Iris pigment epithelial cell (primary cell): Measurements from ENCODE around the gene RAB40C.

Source experiments
- DNase-seq: peaks from one replicate; pipeline ENCODE4 v3.0.0-alpha.2; 2011; ENCODE audit warnings: low read depth

Gene RAB40C

DNA sequence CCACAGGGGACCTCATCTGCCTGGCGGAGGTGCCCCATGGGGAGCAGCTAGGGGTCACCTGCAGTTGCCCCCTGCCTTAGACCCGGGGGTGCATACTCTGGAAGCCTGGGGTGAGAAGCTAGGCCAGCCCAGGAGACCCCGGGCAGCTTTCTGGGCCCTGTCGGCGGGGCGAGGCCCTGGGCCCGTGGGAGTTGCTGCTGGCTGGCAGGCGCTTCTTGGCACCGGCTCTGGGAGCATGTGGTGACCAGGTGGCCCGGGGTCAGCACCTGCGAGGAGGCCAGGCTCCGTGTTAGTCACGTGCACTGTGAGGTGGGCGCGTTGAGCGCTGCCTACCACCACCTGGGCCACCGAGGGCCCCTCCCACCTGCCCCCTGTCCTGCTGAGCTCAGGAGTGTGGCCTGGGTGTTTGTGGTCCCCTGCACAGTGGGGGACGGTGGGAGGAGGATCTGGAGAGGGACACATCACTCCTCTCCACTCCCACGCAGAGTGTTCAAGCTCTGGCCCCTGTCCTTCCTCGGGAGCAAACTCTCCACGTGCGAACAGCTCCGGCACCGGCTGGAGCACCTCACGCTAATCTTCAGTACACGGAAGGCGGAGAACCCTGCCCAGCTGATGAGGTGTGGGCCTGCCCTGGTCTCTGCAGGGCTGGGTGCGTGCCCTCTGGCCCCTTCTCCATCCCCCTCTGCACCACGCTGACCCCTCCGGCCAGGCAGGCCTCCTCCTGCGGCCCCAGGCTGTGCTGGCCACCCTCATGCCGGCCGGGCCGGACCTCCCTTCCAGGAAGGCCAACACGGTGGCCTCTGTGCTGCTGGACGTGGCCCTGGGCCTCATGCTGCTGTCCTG, 14.3 kb upstream of the RAB40C start:
- DNase-seq, result no peak

DNA sequence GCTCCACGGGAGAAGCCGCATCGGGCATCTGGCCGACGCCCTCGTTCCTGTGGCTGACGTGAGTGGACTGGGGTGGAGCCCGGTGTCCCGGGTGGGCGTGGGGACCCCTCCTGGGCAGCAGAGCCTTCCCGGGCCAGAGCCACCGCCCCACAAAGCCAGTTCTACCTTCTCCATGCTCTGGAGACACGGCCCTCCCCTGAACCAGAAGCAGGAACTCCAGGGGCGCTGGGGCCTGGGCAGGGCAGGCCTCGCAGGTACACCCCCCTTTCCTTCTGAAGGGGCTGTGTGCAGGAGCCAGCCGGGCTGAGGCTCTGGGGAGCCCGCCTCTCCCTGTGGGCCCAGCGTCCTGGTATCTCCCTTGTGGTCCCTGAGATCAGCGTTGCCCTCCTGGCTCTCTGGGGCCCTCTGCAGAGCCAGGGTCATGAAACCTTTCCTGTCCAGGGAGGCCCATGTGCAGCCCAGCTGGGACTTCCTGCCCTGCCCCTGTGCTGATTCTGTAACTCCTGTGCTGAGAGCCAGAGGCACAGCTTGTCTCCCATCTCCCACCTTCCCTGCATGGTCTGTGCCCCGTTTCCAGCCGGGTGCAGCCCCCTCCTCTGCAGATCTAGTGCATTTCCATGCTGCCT, 13.6 kb upstream of the RAB40C start:
- no peak for DNase-seq

DNA sequence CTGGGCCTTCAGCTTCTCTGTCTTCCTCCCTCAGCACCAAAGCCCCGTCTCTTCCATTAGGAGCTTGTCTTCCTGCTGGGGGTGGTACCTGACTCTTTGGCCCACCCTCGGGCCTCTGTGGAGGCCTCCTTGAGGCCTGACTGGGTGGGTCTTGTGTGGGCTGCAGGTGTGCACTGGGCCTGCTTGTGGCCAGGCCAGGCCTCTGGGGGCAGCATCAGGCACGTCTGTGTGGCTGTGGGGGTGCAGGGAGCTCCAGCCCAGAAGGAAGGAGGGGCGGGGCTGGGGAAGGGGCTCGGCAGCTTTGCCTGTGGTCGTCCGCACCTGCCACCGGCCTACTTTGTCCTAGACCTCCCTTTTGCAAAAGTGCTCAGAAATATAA, 13.1 kb upstream of the RAB40C start:
- no peak for DNase-seq

DNA sequence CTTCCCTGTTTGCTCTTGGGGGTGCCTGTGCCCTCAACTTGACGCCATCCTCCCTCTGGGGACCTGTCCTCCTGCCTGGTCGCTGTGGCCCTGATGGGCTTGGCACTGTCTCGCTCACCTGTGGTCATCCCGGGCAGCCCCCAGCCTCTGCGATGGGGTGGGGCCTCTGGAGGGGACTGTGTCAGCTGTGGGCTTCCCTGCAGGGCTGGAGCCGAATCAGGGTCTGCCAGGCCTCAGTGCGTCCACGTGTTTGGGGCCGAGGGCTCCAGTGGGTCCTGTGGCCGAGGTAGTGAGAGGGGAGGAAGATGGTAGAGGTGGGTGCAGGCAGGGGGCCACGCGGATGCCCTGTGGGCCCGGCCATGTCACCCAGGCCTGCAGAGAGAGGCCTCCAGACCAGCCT, 12.1 kb upstream of the RAB40C start:
- no peak for DNase-seq

DNA sequence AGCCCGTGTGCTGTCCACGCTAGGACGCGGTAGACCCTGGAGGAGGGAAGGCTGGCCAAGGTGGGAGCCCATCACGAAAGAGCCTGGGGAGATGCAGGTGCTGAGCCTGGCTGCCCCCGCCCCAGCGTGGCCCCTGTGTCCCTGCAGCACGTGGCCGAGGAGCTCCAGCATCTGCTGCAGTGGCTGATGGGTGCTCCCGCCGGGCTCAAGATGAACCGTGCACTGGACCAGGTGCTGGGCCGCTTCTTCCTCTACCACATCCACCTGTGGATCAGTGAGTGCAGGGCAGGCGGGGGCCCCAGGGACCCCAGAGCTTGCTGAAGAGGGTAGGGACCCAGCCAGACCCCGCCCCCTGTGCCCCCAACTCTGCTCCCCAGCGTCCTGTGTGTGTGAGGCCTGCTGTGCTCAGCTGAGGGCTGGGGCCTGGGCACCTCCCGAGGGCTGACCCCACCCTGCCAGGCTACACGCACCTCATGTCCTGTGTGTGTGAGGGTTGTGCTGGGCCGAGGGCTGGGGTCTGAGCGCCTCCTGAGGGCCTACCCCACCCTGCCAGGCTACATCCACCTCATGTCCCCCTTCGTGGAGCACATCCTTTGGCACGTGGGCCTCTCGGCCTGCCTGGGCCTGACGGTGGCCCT, 11.5 kb upstream of the RAB40C start:
- DNase-seq, result no peak

DNA sequence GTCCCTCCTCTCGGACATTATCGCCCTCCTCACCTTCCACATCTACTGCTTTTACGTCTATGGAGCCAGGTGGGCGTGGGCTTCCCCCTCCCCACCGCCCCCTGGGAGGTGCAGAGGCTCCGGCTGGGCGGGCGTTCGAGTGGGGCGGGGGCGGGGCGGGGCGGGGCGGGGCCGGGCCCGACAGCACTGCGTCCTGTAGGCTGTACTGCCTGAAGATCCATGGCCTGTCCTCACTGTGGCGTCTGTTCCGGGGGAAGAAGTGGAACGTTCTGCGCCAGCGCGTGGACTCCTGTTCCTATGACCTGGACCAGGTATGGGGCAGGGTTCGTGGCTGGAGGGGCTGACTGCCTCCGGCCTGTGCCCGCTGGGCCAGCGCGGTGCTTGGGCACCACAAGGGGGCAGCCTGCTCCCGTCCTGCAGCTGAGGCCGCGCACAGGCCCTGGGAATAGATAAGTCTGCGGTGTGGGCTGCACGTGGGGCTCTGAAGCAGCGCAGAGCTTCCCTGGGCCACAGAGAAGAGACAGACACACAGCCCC, 10.9 kb upstream of the RAB40C start:
- DNase-seq, result peak; percentile 66

DNA sequence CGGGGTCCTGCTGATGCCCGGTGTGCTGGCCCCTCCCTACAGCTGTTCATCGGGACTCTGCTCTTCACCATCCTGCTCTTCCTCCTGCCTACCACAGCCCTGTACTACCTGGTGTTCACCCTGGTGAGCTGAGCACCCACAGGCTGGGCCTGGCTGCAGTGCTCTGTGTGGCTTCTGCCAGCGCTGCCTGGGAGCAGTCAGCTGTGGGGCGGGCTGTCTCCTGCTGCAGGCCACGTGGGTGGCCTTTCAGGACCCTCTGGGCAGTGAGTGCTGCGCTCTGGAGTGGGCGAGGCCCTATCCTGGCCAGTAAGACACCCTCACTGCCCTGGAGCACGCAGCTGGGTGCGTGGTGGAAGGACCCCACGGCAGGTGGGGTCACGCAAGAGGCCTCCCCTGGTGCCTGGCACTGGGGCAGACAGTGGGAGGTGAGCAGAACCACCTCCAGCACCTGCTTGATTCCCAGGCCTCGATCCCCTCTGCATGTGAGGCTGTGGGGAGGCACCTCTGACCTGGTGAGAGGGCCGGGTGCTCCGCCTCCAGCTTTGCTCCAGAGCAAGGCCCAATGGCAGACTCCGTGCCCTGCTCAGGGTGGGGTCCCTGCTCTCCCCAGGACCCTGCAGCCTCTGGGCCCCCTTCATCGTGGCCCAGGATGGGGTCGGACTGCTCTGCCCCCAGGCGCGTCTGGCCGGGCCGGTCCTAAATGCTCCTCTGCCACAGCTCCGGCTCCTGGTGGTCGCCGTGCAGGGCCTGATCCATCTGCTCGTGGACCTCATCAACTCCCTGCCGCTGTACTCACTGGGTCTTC, 9.5 kb upstream of the RAB40C start:
- DNase-seq, result no peak

DNA sequence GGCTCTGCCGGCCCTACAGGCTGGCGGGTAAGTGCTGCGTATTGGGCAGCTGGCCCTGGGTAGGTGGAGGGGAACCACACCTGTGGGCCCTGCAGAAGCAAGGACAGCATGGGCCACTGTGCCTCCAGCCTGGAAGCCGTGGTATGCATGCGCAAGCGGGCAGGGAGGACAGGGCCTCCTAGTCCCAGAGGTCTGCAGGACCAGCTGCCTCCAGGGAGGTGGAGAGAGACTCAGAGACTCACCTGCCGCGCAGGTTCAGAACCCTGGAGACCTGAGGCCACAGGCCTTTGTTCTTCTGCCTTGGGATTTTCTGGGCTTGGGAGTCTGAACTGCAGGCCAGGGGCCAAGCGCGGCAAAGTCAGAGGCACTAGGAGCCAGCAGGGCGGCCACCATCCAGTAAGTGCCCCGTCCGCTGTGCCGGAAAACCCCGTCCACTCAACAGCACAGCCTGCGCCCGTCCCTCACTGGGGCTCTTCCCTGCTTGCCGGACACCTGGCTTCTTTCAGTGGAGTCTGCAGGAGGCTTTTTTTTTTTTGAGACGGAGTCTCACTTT, 8.8 kb upstream of the RAB40C start:
- DNase-seq, result no peak

DNA sequence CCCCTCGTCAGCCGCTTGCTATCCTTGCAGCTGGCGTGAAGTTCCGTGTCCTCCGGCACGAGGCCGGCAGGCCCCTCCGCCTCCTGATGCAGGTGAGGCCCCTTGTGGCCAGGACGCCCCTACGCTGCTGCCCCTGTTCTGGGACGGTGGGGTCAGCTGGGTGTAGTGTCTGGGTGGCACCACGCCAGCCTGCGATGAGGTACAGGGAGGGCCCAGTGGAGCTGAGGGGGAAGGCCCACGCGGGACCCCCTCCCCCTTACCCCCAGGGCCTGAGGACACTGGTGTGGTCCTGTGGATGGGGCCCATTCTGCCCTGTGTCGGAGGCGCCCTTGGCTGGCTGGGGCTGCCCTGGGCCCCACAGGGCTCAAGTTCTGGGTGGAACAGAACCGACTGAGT, 7.7 kb upstream of the RAB40C start:
- DNase-seq, result no peak

DNA sequence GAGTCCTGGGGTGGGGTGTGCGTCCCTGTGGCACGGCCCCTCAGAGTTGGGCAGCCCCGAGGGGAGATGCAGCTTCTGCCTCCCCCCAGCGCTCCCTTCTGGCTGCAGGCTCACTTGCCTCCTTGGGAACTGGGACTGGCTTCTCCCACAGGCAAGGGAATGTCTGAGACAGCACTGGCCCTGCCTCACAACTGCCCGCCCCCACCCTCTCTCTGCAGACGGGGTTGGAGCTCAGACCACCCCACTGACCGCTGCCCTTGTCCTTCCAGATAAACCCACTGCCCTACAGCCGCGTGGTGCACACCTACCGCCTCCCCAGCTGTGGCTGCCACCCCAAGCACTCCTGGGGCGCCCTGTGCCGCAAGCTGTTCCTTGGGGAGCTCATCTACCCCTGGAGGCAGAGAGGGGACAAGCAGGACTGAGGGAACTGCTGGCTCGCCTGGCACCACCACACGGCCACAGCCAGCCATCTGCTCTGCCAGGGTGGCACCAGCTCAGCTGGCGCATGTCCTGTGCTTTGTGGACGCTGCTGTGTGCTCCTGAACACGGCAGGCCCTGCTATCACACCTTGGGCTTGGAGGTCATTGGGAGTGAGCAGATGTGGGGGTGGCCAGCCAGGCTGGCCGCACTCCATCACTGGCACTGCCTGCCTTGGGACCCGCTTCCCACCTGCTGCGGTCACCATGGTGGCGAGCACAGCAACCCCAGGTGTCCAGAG, 7.1 kb upstream of the RAB40C start:
- no peak for DNase-seq

DNA sequence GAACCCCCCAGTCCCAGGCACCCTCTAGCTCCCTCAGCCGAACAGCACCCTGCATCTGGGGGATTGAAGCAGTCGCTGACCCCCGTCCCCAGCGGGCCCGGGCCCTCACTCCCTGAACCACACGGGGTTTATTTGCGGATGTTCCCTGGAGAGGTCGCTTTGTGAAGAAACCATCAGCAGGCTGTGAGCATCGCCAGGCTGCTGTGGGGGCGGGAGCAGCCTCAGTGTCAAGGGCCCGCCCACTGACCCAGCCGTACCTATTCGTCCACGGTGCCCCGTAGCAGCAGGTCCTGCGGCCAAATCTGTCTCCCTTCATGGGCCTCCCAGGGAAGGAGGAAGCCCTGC, 6.4 kb upstream of the RAB40C start:
- DNase-seq, result no peak

DNA sequence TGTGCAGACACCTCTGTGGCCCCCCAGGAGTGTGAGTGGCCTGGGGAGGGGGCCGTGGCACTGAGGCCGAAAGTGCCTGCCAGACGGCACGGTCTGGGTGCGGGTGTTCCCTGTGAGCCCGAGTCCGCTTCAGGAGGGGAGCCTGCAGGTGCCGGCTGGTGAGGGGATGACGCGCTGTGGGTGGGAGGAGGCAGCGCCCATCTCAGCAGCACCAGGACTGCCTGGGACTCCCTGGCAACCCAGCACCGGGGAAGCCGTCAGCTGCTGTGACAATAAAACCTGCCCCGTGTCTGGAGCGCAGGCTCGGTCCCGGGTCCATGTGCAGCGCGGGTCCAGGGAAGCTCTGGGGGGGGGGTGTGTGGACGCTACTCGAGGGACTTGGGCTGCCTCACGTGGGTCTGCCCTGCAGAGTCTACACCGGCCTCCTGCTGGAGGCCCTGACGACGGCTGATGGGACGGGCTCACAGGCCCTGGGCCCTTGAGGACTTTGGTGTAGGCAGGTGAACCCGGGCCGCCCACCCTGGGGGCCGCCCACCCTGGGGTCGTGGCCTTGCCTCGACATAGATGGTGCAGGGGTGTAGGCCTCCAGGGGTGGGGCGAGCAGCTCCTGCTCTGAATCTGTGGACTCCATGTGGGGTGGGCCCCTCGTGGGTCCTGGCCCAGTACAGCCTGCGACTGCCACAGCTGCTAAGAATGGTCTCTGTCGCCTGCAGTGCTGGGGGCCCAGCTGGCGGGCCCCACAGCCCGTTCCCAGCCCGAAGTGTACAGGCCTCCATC, 5.9 kb upstream of the RAB40C start:
- DNase-seq, result no peak

DNA sequence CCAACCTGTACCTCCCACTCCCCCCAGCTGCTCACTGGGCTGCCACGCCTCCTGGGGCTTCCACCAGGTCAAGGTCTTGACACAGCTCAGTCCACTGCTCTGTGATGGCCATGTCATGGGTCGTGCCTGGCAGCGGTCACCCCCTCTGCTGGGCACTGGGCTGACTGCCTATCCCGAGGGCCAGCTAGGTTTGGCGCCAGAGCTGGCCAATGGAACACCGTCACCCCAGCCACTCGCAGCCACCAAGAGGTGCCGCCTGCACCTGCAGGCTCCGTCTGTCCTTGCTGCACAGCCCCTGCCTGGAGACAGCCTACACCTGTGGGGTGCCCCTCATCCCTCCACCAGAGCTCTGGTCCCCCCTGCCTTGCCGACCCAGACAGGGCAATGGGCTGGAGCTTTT, 4.5 kb upstream of the RAB40C start:
- DNase-seq, result no peak

DNA sequence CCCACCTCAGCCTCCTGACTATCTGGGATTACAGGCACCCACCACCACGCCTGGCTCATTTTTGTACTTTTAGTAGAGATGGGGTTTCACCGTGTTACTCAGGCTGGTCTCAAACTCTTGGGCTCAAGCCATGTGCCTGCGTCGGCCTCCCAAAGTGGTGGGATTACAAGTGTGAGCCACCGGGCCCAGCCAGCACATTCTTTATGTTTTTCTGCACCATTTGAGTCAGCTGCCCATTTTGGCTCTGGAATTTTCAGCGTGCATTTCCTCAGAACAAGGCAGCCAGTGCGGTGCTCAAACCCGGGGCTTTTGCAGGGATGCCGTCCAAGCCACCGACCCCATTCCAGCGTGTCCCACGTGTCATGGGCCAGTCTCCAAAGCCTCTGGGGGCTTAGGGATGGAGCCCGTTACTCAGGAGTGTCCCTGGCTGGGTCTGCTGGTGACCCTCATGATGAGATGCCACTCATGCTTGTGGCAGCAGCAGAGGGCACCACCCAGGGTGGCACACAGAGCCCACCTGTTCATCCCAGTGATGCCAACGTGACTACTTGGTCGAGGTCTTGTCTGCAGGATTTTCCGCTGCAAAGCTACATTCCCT, 3.7 kb upstream of the RAB40C start:
- DNase-seq, result peak; percentile 45

DNA sequence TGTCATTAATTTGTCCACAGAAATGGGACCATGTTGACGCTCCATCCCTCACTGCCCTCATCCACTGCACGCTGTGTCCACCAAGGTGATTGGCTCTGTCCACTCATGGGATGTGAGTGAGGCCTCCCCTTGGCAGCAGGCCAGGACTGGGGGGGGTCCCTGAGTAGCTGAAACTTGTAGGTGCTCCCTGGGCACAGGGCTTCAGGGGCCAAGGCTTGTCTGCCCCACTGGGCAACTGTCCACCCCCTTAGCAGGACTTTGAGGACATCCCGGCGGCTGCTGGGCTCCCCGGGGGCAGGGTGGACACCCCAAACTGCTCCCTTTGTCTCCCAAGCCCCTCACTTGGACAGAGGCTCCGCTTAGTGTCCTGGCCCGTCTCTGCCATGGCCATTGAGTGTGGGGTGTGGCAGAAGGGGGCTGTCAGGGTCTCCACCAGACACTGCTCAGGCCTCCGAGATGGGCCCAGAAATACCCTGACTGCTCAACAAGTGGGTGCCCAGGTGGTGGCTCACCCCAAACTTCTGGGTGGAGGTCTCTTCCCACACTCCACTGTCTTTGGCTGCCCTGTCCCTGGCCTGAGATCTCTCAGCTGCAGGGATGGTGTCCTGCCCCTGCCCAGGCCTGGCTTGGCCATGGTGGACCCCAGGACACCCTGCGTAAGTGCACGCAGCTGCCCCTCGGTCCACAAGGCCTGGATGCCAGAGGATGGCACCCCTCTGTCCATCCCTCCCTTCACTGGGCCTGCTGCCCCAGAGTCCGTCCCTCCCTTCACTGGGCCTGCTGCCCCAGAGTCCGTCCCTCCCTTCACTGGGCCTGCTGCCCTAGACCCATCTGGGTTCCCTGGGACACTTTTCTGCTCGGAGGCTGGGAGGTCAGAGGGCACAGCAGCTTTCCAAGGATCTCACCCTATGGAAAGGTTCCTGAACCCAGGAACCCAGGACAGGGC, 2.9 kb upstream of the RAB40C start:
- DNase-seq, result no peak

DNA sequence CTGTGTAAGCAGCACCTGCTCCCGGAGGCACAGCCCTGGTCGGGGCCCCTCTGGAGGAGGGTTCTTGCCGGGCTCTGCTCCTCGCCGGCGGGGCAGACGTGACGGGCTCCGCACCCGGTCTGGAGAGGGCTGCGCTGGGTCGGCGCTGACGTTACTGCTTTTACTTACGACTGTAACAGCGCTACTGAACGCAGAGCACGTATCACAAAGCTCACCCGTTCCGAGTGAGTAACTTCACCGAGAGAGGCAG, 1.3 kb upstream of the RAB40C start:
- DNase-seq, result peak; percentile 87

DNA sequence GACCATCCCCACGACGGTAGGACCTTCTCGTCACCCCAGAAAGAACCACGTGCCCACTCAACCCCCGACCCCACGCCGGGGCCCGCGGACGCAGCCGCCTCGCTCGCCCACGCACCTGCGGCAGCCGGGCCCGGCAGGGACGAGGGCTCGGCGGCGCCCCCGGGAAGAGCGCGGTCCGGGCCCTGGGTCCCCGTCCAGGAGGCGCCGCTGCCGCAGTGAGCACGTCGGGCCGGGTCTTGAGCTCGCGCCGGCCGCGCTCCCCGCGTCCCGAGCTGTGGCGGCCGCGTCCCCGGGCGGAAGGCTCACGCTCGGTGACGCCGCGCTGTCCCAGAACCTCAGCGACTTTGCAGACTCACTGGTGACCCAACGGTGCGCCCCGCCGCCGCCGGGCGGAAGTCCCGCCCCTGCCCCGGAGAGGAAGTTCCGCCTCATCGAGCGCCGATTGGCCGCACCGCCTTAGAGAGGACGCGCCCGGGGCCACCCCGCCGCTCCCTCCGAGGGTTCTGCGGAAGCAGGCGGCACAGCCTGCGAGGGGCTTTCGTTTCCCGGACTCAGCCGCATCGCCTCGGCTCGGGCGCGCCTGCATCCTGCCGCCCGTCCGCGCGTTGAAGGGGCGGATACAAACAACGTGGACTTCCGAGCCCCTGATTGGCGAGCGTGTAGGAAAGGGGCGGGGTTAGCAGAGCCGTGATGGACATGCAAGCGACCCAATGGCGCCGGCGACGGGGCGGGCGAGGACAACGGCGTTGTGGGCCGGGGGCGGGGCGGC, 793 bp upstream of the RAB40C start:
- DNase-seq, result peak; percentile 95

DNA sequence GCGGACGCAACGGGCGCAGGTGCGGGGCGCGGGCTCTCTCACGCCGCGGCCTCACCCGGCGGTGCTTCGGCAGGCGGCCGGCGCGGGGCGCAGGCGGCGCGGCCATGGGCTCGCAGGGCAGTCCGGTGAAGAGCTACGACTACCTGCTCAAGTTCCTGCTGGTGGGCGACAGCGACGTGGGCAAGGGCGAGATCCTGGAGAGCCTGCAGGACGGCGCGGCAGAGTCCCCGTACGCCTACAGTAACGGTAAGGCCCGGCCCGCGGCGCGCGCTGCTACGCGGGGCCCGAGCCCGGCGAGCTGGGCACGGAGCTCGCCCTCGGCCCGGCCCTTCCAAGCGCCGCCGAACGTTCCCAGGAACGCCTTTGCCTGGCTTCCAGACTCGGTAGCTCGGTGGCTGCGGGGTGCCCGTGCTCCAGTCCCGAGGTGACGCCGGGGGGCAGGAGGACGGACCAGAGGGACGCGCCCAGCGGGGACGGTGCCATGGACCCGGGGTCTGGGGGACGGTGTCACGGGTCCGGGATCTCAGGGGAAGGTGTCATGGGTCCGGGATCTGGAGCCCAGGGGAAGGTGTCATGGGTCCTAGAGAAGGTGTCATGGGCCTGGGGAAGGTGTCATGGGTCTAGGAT, 435 bp downstream of the RAB40C start:
- peak; percentile 66 for DNase-seq
